ENCODE results near the gene CPSF3.

CPSF3 gene

GRCh38 chr2:9492927-9493326, 69.5 kb downstream of the CPSF3 start (continued):
- TF ChIP-seq REST (tag by site-specific recombination; IDR thresholded peaks at IDR 0.05) (no peak), OVOL3 (tag by site-specific recombination; IDR thresholded peaks at IDR 0.05) (no peak), ZNF350 (tag by site-specific recombination; IDR thresholded peaks at IDR 0.05) (no peak)

- Histone ChIP-seq H3K4me3 (ENCODE audit: low read depth, low read length) (no peak overlapping the region), H3K27ac (ENCODE audit: extremely low read depth, low read depth, low read length) (no peak overlapping the region), H3K36me3 (ENCODE audit: control insufficient read depth in 2 of 2, insufficient read depth in 1 of 2, low read length in 2 of 2) (peaks cover 52 to 90% of the 10 kb centered on the region in 2 experiments), H3K4me1 (ENCODE audit: control insufficient read depth, insufficient read depth, low read length) (no peaks in the 10 kb centered on the region), H3K9me3 (ENCODE audit: control insufficient read depth, insufficient read depth, low read depth, low read length) (no peaks in the 10 kb centered on the region)
- ChIA-PET CTCF (interaction anchor here (0.6 to 0.9 kb wide), 2 partner anchors 21 to 55 kb away, joined by 3 read pairs; no protein-coding TSS in a partner anchor), POLR2A (interaction anchor here (0.5 kb wide), 1 partner anchor 9 kb away, joined by 3 read pairs; no protein-coding TSS in a partner anchor)
- TF ChIP-seq ZNF169 (tag by site-specific recombination; IDR thresholded peaks at IDR 0.05) = no peak
- TF ChIP-seq ZNF423 (tag by site-specific recombination; IDR thresholded peaks at IDR 0.05) = no peak
- no peak for TF ChIP-seq ZNF658 (tag by site-specific recombination; IDR thresholded peaks at IDR 0.05)
- TF ChIP-seq KLF17 (tag by site-specific recombination; IDR thresholded peaks at IDR 0.05) = no peak
- no peak for TF ChIP-seq ZNF514 (tag by site-specific recombination; IDR thresholded peaks at IDR 0.05)
- no peak for TF ChIP-seq ZNF449 (tag by site-specific recombination; IDR thresholded peaks at IDR 0.05)
- TF ChIP-seq ZNF292 (tag by site-specific recombination; IDR thresholded peaks at IDR 0.05; ENCODE audit: borderline replicate concordance, low read depth) = no peak
- TF ChIP-seq ZNF830 (tag by site-specific recombination; IDR thresholded peaks at IDR 0.05; ENCODE audit: low read depth) = no peak
- TF ChIP-seq PRDM4 (tag by site-specific recombination; IDR thresholded peaks at IDR 0.05) = no peak
- no peak for TF ChIP-seq ZNF629 (tag by site-specific recombination; IDR thresholded peaks at IDR 0.05)
- no peak for TF ChIP-seq ZFP69B (tag by site-specific recombination; IDR thresholded peaks at IDR 0.05)
- no peak for TF ChIP-seq GLI2 (tag by site-specific recombination; IDR thresholded peaks at IDR 0.05; ENCODE audit: borderline replicate concordance, low read depth)
- no peak for TF ChIP-seq ZNF239 (tag by site-specific recombination; IDR thresholded peaks at IDR 0.05)
- TF ChIP-seq KLF9 (tag by site-specific recombination; IDR thresholded peaks at IDR 0.05; ENCODE audit: low read depth) = no peak
- TF ChIP-seq OVOL3 (tag by site-specific recombination; IDR thresholded peaks at IDR 0.05) = no peak
- no peak for TF ChIP-seq ZFP41 (tag by site-specific recombination; IDR thresholded peaks at IDR 0.05; ENCODE audit: borderline replicate concordance)
Observed at GRCh38 chr2:9493478-9493877, 70.0 kb downstream of the CPSF3 start.
